ENCODE data around the gene ABHD5. TPM values are rescaled to one million over a fixed set of nuclear protein-coding genes. Genes with fewer than 3 reads are reported as not detected.
"Not testable (repeated sequence)": the region's sequence is repeated elsewhere in the genome, so short reads cannot be mapped to it uniquely, and the experiment has no call there.

Gene ABHD5
- total RNA-seq, 1 experiment from 2014 or later = 7.4 TPM

- not testable (repeated sequence) for H4K20me1 ChIP-seq (ENCODE audit: insufficient read depth, low read depth, low read length); H3K9ac ChIP-seq (ENCODE audit: low read length); H3K27me3 ChIP-seq (ENCODE audit: low read length); H2AFZ ChIP-seq (ENCODE audit: low read length); H3K9me3 ChIP-seq (ENCODE audit: low read length); H3K36me3 ChIP-seq (ENCODE audit: insufficient read depth, low read length); H3K79me2 ChIP-seq (ENCODE audit: low read length); H3K9me2 ChIP-seq (replicated peaks; ENCODE audit: insufficient read depth, low read length); H3K27ac ChIP-seq (ENCODE audit: low read length); DNase-seq; H3K4me2 ChIP-seq (ENCODE audit: low read depth, low read length, poor library complexity, severe bottlenecking); H3K4me1 ChIP-seq (ENCODE audit: low read length); H3K4me3 ChIP-seq (ENCODE audit: low read length)
Observed at GRCh38 chr3:43678375-43678774, 12.4 kb upstream of the ABHD5 start.

GRCh38 chr3:43678887-43679449, 11.8 kb upstream of the ABHD5 start:
- H3K4me2 ChIP-seq (ENCODE audit: low read depth, low read length, poor library complexity, severe bottlenecking); DNase-seq; H3K4me3 ChIP-seq (ENCODE audit: low read length); H3K36me3 ChIP-seq (ENCODE audit: insufficient read depth, low read length); H4K20me1 ChIP-seq (ENCODE audit: insufficient read depth, low read depth, low read length); H3K9me2 ChIP-seq (replicated peaks; ENCODE audit: insufficient read depth, low read length); H3K9ac ChIP-seq (ENCODE audit: low read length); H3K9me3 ChIP-seq (ENCODE audit: low read length); H3K27me3 ChIP-seq (ENCODE audit: low read length); H2AFZ ChIP-seq (ENCODE audit: low read length); H3K4me1 ChIP-seq (ENCODE audit: low read length); H3K27ac ChIP-seq (ENCODE audit: low read length); H3K79me2 ChIP-seq (ENCODE audit: low read length): not testable (repeated sequence)

- not testable (repeated sequence) for H4K20me1 ChIP-seq (ENCODE audit: insufficient read depth, low read depth, low read length); H3K9me2 ChIP-seq (replicated peaks; ENCODE audit: insufficient read depth, low read length); H3K9ac ChIP-seq (ENCODE audit: low read length); H3K9me3 ChIP-seq (ENCODE audit: low read length); H3K4me2 ChIP-seq (ENCODE audit: low read depth, low read length, poor library complexity, severe bottlenecking); H3K79me2 ChIP-seq (ENCODE audit: low read length); H3K36me3 ChIP-seq (ENCODE audit: insufficient read depth, low read length); H3K27ac ChIP-seq (ENCODE audit: low read length); H3K4me3 ChIP-seq (ENCODE audit: low read length); DNase-seq; H3K4me1 ChIP-seq (ENCODE audit: low read length); H3K27me3 ChIP-seq (ENCODE audit: low read length); H2AFZ ChIP-seq (ENCODE audit: low read length)
Observed at GRCh38 chr3:43680857-43681256, 9.9 kb upstream of the ABHD5 start.

- Histone ChIP-seq H4K20me1 (ENCODE audit: insufficient read depth, low read depth, low read length) (no peaks in the 10 kb centered on the region), H3K27ac (ENCODE audit: low read length) (no peak overlapping the region), H3K27me3 (ENCODE audit: low read length) (no peaks in the 10 kb centered on the region), H3K4me3 (ENCODE audit: low read length) (no peak overlapping the region), H3K4me1 (ENCODE audit: low read length) (no peaks in the 10 kb centered on the region), H3K9ac (ENCODE audit: low read length) (no peak overlapping the region), H3K9me2 (replicated peaks; ENCODE audit: insufficient read depth, low read length) (no peaks in the 10 kb centered on the region), H3K9me3 (ENCODE audit: low read length) (no peaks in the 10 kb centered on the region), H3K4me2 (ENCODE audit: low read depth, low read length, poor library complexity, severe bottlenecking) (no peak overlapping the region), H2AFZ (ENCODE audit: low read length) (no peak overlapping the region), H3K79me2 (ENCODE audit: low read length) (no peaks in the 10 kb centered on the region), H3K36me3 (ENCODE audit: insufficient read depth, low read length) (no peaks in the 10 kb centered on the region)
- no peak for DNase-seq
Observed at GRCh38 chr3:43684944-43685343, 5.8 kb upstream of the ABHD5 start.

GRCh38 chr3:43685921-43686320, 4.8 kb upstream of the ABHD5 start:
- Histone ChIP-seq H3K27ac (ENCODE audit: low read length) (no peak overlapping the region), H3K79me2 (ENCODE audit: low read length) (no peaks in the 10 kb centered on the region), H3K4me1 (ENCODE audit: low read length) (peaks cover 6% of the 10 kb centered on the region), H2AFZ (ENCODE audit: low read length) (no peak overlapping the region), H3K9ac (ENCODE audit: low read length) (no peak overlapping the region), H3K9me2 (replicated peaks; ENCODE audit: insufficient read depth, low read length) (no peaks in the 10 kb centered on the region), H3K36me3 (ENCODE audit: insufficient read depth, low read length) (no peaks in the 10 kb centered on the region), H3K27me3 (ENCODE audit: low read length) (no peaks in the 10 kb centered on the region), H3K4me3 (ENCODE audit: low read length) (no peak overlapping the region), H3K4me2 (ENCODE audit: low read depth, low read length, poor library complexity, severe bottlenecking) (no peak overlapping the region), H4K20me1 (ENCODE audit: insufficient read depth, low read depth, low read length) (no peaks in the 10 kb centered on the region), H3K9me3 (ENCODE audit: low read length) (no peaks in the 10 kb centered on the region)
- DNase-seq = no peak

GRCh38 chr3:43686333-43686699, 4.4 kb upstream of the ABHD5 start:
- Histone ChIP-seq H3K9me2 (replicated peaks; ENCODE audit: insufficient read depth, low read length) (no peaks in the 10 kb centered on the region), H3K4me1 (ENCODE audit: low read length) (peaks cover 10% of the 10 kb centered on the region), H3K36me3 (ENCODE audit: insufficient read depth, low read length) (no peaks in the 10 kb centered on the region)

GRCh38 chr3:43686700-43687498, 3.8 kb upstream of the ABHD5 start:
- Histone ChIP-seq H3K9me2 (replicated peaks; ENCODE audit: insufficient read depth, low read length) (no peaks in the 10 kb centered on the region), H3K9me3 (ENCODE audit: low read length) (no peaks in the 10 kb centered on the region), H3K4me3 (ENCODE audit: low read length) (no peak overlapping the region), H3K4me1 (ENCODE audit: low read length) (peaks cover 16% of the 10 kb centered on the region), H3K36me3 (ENCODE audit: insufficient read depth, low read length) (no peaks in the 10 kb centered on the region), H3K9ac (ENCODE audit: low read length) (no peak overlapping the region), H2AFZ (ENCODE audit: low read length) (no peak overlapping the region), H3K79me2 (ENCODE audit: low read length) (no peaks in the 10 kb centered on the region), H3K27me3 (ENCODE audit: low read length) (no peaks in the 10 kb centered on the region), H3K27ac (ENCODE audit: low read length) (no peak overlapping the region), H4K20me1 (ENCODE audit: insufficient read depth, low read depth, low read length) (no peaks in the 10 kb centered on the region), H3K4me2 (ENCODE audit: low read depth, low read length, poor library complexity, severe bottlenecking) (no peak overlapping the region)
- DNase-seq = no peak

More at GRCh38 chr3:43686333-43686699, 4.4 kb upstream of the ABHD5 start:
- H3K79me2 ChIP-seq (ENCODE audit: low read length) = no peaks in the 10 kb centered on the region
- H3K9me3 ChIP-seq (ENCODE audit: low read length) = no peaks in the 10 kb centered on the region
- H2AFZ ChIP-seq (ENCODE audit: low read length) = no peak overlapping the region
- DNase-seq = no peak
- no peak overlapping the region for H3K4me3 ChIP-seq (ENCODE audit: low read length)
- no peaks in the 10 kb centered on the region for H4K20me1 ChIP-seq (ENCODE audit: insufficient read depth, low read depth, low read length)
- no peak overlapping the region for H3K9ac ChIP-seq (ENCODE audit: low read length)
- H3K27ac ChIP-seq (ENCODE audit: low read length) = no peak overlapping the region
- no peaks in the 10 kb centered on the region for H3K27me3 ChIP-seq (ENCODE audit: low read length)
- no peak overlapping the region for H3K4me2 ChIP-seq (ENCODE audit: low read depth, low read length, poor library complexity, severe bottlenecking)

- peaks cover 18% of the 10 kb centered on the region for H3K4me1 ChIP-seq (ENCODE audit: low read length)
- no peak overlapping the region for H3K27ac ChIP-seq (ENCODE audit: low read length)
- no peak overlapping the region for H3K4me3 ChIP-seq (ENCODE audit: low read length)
- H3K27me3 ChIP-seq (ENCODE audit: low read length) = no peaks in the 10 kb centered on the region
- no peak overlapping the region for H3K4me2 ChIP-seq (ENCODE audit: low read depth, low read length, poor library complexity, severe bottlenecking)
- no peaks in the 10 kb centered on the region for H3K36me3 ChIP-seq (ENCODE audit: insufficient read depth, low read length)
- H3K9me3 ChIP-seq (ENCODE audit: low read length) = no peaks in the 10 kb centered on the region
- no peak for DNase-seq
- H3K9ac ChIP-seq (ENCODE audit: low read length) = no peak overlapping the region
- no peaks in the 10 kb centered on the region for H4K20me1 ChIP-seq (ENCODE audit: insufficient read depth, low read depth, low read length)
- no peaks in the 10 kb centered on the region for H3K9me2 ChIP-seq (replicated peaks; ENCODE audit: insufficient read depth, low read length)
- no peaks in the 10 kb centered on the region for H3K79me2 ChIP-seq (ENCODE audit: low read length)
- H2AFZ ChIP-seq (ENCODE audit: low read length) = no peak overlapping the region
Observed at GRCh38 chr3:43687499-43687811, 3.3 kb upstream of the ABHD5 start.

Data from Karpas-422 (cell line).